Activated T-cell treated with anti-CD3 and anti-CD28 coated beads for 4 hours (primary cell): ENCODE data around the gene MTMR10.

Experiments used
- DNase-seq: peaks from one replicate; pipeline ENCODE4 v3.0.0-alpha.2; 2020

Gene MTMR10, protein sequence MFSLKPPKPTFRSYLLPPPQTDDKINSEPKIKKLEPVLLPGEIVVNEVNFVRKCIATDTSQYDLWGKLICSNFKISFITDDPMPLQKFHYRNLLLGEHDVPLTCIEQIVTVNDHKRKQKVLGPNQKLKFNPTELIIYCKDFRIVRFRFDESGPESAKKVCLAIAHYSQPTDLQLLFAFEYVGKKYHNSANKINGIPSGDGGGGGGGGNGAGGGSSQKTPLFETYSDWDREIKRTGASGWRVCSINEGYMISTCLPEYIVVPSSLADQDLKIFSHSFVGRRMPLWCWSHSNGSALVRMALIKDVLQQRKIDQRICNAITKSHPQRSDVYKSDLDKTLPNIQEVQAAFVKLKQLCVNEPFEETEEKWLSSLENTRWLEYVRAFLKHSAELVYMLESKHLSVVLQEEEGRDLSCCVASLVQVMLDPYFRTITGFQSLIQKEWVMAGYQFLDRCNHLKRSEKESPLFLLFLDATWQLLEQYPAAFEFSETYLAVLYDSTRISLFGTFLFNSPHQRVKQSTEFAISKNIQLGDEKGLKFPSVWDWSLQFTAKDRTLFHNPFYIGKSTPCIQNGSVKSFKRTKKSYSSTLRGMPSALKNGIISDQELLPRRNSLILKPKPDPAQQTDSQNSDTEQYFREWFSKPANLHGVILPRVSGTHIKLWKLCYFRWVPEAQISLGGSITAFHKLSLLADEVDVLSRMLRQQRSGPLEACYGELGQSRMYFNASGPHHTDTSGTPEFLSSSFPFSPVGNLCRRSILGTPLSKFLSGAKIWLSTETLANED

GRCh38 chr15:30991255-30992235 is at the start of gene MTMR10:
TSS of gene MTMR10 (minus strand) at chr15:30991628. CDS start at chr15:30991506, 122 bp downstream.
- DNase-seq, result peak; percentile 53

DNA sequence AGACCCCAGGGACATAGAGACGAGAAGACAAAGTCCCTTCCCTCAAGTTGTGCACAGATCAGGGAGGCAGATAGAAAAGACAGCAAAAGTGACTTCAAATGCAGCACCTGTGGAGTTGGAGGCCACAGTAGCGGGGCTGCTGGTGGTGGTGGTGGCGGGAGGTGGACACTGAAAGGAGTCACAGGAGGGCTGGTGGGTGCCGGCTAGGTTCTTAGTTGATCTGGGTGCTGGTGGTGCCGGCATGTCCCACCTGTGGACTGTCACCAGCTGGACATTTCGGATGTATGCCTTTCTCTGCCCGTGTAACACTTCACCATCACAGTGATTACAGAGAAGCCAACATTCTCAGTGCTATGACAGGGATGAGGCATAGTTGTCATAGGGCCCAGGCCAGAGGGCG is 49.2 kb upstream of the MTMR10 start:
- no peak for DNase-seq

DNA sequence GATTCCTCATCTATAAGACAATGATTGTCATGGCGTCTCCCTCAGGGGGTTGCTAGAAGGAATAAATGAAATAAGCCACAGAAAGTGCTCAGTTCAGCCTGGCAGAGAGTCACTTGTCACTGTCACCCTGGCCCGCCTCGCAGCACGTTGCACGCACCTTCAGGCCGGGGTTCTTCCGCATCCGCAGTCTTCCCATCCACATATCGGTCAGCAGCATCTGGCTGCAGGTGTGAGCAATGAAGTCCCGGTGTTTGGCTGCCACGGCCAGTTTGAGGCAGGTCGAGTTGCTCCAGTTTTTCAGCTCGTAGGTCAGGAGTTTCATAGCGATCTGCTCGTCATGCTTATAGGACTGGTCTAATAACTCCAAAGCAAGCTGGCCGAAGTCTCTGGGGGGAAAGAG is 48.5 kb upstream of the MTMR10 start:
- no peak for DNase-seq

DNA sequence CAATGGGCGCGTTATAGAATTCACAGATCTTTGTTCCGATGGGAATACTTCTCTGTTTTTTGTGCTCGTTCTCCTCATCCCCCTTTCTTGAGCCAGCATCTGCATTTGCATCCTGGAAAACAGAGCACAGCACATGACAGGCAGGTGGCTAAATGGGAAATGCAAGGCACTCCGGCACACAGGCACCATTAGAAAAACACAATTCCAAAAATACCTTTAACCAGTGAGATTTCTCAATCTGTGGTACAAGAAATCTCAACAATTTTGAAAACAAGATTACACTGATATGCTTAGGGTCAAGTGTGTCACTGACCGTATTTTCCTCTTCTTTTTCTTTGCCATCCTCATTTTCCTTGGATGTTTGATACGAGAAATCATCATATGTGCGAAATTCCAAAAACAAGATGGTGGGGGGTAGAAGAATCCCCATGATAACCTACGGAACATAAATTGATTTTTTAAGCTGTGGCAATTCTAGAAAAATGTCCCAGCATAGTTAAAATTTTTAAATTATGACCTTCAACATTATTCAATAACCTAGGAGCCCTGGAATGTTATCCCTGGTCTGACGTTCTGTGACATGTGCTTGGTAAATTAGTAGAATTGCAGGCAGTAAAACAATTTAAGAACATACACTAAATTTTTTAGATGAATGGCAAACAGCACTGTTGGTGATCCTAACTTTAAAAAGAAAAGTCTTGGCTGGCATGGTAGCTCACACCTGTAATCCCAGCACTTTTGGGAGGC is 46.5 kb upstream of the MTMR10 start:
- DNase-seq, result no peak

DNA sequence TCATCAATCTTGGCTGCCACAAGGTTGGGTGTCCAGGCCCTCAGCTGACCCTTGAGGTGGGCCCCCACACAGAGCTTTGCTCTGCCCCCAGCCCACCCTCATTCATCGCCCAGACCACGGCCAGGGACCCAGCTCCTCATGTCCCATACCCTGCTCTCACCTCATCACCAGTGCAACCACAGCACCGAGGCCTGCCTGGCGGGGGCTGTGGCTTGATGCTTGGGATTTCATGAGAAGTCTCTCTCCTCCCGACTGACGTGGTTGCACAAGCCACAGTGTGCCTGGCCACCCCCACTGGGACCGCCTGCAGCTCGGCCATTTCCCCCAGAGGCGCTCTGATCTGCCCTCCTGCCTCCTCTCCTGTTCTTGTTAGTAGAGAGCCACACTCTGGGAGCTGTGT is 45.4 kb upstream of the MTMR10 start:
- DNase-seq, result no peak

GRCh38 chr15:31035610-31036009 is 44.2 kb upstream of the MTMR10 start:
- DNase-seq, result no peak

GRCh38 chr15:31034152-31034551 is 42.7 kb upstream of the MTMR10 start:
- no peak for DNase-seq

- DNase-seq, result no peak
Measured at GRCh38 chr15:31032961-31033371, 41.5 kb upstream of the MTMR10 start.

DNA sequence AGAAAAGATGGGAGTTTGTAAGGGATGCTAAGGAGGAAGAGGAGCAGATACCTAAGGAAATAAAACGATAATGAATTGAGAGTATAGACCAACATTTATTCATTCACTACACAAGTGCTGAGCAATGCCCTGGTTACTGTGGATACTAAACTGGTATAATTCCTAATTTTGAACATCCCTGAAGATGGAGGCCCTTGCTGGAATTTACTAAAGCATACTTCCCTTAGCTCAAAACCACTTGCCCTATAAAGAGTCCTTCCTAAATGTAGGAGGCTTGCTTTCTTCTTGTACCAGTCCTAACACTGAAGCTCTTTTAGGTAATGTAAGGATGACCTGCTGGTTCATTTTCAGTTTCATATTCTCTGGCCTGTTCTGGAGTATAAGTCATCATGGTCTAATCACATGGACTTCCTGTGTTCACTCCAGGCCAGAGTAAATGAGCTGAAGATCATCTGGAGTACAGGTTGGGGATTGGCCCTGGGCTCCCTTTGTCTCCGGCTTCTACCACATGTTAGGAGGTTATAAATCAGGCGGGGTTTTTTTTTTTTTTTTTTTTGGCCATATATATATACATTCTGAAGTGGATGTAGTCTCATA is 40.1 kb upstream of the MTMR10 start:
- DNase-seq, result no peak

- no peak for DNase-seq
Measured at GRCh38 chr15:31027910-31028578, 36.6 kb upstream of the MTMR10 start.

DNA sequence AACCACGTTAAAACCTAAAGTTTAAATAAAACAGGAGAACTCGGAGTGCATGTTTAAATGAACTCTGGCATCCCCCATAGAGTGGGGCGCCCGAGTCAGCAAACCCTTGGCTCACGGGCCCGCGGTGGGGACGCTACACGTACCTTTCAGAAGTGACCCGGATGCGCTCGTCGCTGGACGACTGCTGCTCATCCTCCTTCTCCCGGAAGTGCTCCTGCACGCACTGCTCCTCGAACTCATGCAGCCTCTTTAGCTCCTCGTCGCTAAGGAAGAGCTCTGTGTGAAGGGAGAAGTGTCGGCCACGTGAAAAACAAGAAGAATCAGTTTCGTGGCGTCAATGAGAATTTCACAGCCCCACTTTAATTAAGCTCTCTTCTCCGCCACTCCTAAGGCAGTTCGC is 34.6 kb upstream of the MTMR10 start:
- no peak for DNase-seq

DNA sequence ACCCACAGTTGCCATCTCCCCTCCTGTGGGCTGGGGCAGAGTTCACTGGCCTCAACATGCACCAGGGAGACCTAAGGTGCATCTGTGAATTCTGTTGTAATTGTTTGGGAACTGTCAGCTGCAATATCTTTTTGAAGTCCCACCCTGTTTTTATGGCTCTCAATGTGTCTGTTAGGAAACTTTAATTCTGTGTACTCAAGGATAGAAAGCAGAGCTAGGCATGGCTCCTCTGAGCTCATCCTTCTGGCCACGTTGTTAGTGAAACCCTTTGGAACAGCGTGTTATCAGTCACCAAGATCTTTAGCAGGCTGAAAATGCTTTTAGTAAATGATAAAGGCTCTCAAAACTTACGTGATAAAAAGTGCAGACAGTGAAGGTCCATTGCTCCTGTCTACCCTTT is 33.6 kb upstream of the MTMR10 start:
- DNase-seq, result no peak

DNA sequence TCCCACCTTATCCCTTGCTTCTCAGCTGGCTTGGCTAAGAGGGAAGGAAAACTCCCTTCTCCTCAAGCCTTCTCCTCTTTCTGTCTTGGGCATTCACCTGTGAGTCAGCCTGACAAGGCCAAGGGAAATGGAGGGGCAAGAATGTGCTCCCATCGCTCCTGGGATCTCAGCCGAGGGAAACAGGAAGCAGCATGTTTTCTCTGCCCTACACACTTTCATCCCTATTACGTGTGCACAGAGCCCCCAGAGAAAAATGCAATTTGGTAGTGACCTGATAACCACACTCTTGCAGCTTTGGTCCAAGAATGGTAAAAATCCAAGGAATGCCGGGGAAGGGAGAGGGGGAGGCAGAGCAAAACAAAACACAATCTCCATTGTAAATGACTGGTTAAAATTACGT is 32.9 kb upstream of the MTMR10 start:
- no peak for DNase-seq

DNA sequence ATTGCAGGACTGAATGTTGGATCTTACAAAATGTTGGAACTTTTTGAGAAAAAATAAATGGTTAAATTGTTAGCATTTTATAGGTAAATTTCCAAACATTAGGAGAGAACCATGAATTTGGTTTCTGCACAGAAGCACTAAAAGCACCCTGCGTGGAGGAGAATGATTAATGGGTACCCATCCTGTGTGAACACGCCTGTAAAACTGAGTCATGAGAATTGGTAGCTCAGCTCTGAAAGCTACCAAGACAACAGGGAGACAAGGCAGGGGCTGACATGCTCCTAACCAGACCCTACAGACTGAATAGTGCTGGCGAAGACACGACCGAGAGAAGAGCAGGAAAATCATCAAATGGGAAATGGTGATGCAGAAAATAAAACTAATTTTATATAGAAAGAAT is 32.4 kb upstream of the MTMR10 start:
- DNase-seq, result no peak

DNA sequence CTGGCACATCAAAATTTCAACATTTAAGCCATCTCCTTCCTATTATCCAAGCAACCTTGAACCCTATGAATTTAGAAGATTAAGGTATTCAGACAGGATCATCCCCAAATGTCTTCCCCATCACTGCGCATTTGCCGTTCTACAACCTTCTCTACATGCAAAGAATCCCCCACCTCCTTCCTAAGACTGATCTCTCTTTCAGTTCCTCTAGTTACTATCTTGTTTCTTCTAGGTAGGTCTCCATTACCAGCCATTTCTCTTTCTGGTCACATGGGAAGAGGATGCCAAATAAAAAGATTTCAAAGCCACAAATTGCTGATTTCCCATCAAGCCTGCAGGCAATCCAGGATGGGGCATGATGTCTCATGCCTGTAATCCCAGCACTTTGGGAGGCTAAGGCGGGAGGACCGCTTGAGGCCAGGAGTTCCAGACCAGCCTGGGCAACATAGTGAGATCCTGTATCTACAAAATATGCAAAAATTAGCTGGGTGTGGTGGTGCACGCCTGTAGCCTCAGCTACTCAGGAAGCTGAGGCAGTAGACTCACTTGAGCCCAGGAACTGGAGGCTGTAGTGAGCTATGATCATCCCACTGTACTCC is 29.7 kb upstream of the MTMR10 start:
- no peak for DNase-seq

GRCh38 chr15:31020542-31020941 is 29.1 kb upstream of the MTMR10 start:
- DNase-seq, result no peak

GRCh38 chr15:31019986-31020385 is 28.6 kb upstream of the MTMR10 start:
- DNase-seq, result no peak

DNA sequence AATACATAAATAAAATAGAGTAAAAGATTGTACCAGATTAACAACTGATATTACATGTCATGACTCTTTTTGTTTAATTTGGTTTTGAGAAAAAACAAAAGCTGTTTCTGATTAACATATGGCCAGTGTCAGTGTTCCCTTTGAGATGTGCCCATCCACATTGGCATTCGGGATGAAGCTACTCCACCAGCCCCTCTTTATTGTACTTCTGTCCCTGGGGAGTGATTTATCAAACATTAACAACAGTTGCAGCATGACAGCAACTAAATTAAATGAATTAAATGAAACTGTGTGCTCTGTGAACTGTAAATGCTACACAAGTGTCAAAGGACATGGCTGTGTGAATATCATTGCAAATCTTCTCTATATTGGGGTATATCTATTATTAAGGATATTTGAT is 25.9 kb upstream of the MTMR10 start:
- no peak for DNase-seq

- DNase-seq, result no peak
Measured at GRCh38 chr15:31016446-31016915, 25.1 kb upstream of the MTMR10 start.

- DNase-seq, result no peak
Measured at GRCh38 chr15:31014608-31014925, 23.1 kb upstream of the MTMR10 start.
